Islet of Langerhans (tissue), 1 donor: ENCODE results near the gene SIRT6.
"Not testable (repeated sequence)": the region's sequence is repeated elsewhere in the genome, so short reads cannot be mapped to it uniquely, and the experiment has no call there.

Experiments used
- FAIRE-seq: peaks from one replicate; lab custom pipeline; 2011; peaks lifted over from hg19 to GRCh38; lab: Jason Lieb, UNC

Gene SIRT6

GRCh38 chr19:4182084-4182810, at the start of gene SIRT6, which contains the start of gene ANKRD24:
Gene SIRT6 (minus strand): TSS chr19:4182563. CDS start chr19:4182539, 24 bp downstream.
Gene ANKRD24 (plus strand): TSS chr19:4182689. CDS start chr19:4186426, 3,737 bp downstream.
- FAIRE-seq = no peak

- not testable (repeated sequence) for FAIRE-seq
These were observed 49.8 kb upstream of the SIRT6 start for GRCh38 chr19:4232139-4232538.

GRCh38 chr19:4231521-4231920, 49.2 kb upstream of the SIRT6 start:
- not testable (repeated sequence) for FAIRE-seq

- FAIRE-seq = not testable (repeated sequence)
These were observed 47.9 kb upstream of the SIRT6 start for GRCh38 chr19:4230237-4230636.

- no peak for FAIRE-seq
These were observed 47.0 kb upstream of the SIRT6 start, which contains the start of gene EBI3 for GRCh38 chr19:4229179-4229931. Gene EBI3 (plus strand): TSS chr19:4229523. CDS start chr19:4229551, 28 bp downstream.

- FAIRE-seq = no peak
These were observed 46.4 kb upstream of the SIRT6 start for GRCh38 chr19:4228765-4229178.

GRCh38 chr19:4227771-4228170, 45.4 kb upstream of the SIRT6 start:
- FAIRE-seq = no peak

GRCh38 chr19:4225885-4226284, 43.5 kb upstream of the SIRT6 start:
- no peak for FAIRE-seq

GRCh38 chr19:4224470-4224869, 42.1 kb upstream of the SIRT6 start:
- no peak for FAIRE-seq

- no peak for FAIRE-seq
These were observed 37.8 kb upstream of the SIRT6 start for GRCh38 chr19:4220188-4220587.

- FAIRE-seq = not testable (repeated sequence)
These were observed 36.2 kb upstream of the SIRT6 start for GRCh38 chr19:4218523-4218922.

- FAIRE-seq = no peak
These were observed 35.3 kb upstream of the SIRT6 start for GRCh38 chr19:4217429-4218264.

GRCh38 chr19:4216846-4217245, 34.5 kb upstream of the SIRT6 start:
- FAIRE-seq = no peak

- no peak for FAIRE-seq
These were observed 33.4 kb upstream of the SIRT6 start for GRCh38 chr19:4215807-4216206.

GRCh38 chr19:4213116-4213515, 30.8 kb upstream of the SIRT6 start:
- no peak for FAIRE-seq

GRCh38 chr19:4210166-4210731, 27.9 kb upstream of the SIRT6 start:
- no peak for FAIRE-seq

GRCh38 chr19:4208385-4209094, 26.2 kb upstream of the SIRT6 start:
- no peak for FAIRE-seq

GRCh38 chr19:4206818-4207484, 24.6 kb upstream of the SIRT6 start:
- no peak for FAIRE-seq

GRCh38 chr19:4201798-4202197, 19.4 kb upstream of the SIRT6 start:
- no peak for FAIRE-seq

- FAIRE-seq = no peak
These were observed 18.7 kb upstream of the SIRT6 start for GRCh38 chr19:4200940-4201542.
